K562 (cell line): ENCODE measurements around the gene SLC1A3. TPM values are rescaled to one million over a fixed set of nuclear protein-coding genes. Genes with fewer than 3 reads are reported as not detected.

ENCODE experiments used
- ATAC-seq: fragments of 200-7000 bp; cut with Tn5 transposase; 3 replicates; pipeline ENCODE4 v1.9.1; 2020; ENCODE audit warnings: moderate library complexity
- BruUV-seq: library from RNA; stranded (reverse); fragments of 400-500 nt; replicated peaks from 2 replicates; lab custom pipeline; 2021; lab: Mats Ljungman, UMichigan
- CTCF ChIA-PET: fragments of 300-600 bp; formaldehyde crosslinking; extraction: SDS; loops from one replicate; lab custom pipeline; 2021; ENCODE audit warnings: low intra/inter-chr PET ratio; lab: Yijun Ruan, JAX
- POLR2A ChIA-PET: fragments of 300-600, 350-650 bp; sonication (Branson Sonifier 250); formaldehyde crosslinking; extraction: SDS; loops from one replicate; lab custom pipeline; 2021; ENCODE audit warnings: antibody characterized with exemption, inconsistent platforms; lab: Yijun Ruan, JAX
- DNase-seq, 4 experiments: peaks; one replicate each; pipeline versions ENCODE4 v3.0.0 to v3.0.0-alpha.2; 2011 to 2018; ENCODE audit warnings: low spot score in 3 of 4, mixed read lengths in 3 of 4; ENCODE audit errors: extremely low read depth in 1 of 4
- FAIRE-seq: peaks from 2 replicates; lab custom pipeline; 2011; peaks lifted over from hg19 to GRCh38; lab: Jason Lieb, UNC
- H2AFZ ChIP-seq: 2 replicates; pipeline ENCODE4 v1.6.0; 2011; ENCODE audit warnings: low read depth, low read length, control low read depth, inconsistent platforms
- H3K27ac ChIP-seq: fragments of 200-600 bp; 3 replicates; pipeline ENCODE4 v1.8.0; 2011; ENCODE audit warnings: low read depth, mild to moderate bottlenecking, control low read depth, inconsistent platforms, low read length, moderate library complexity, mixed read lengths; ENCODE audit errors: extremely low read depth
- H3K27me3 ChIP-seq, 2 experiments: fragments of 300-600 bp in 1 of 2; 2 replicates in 1 of 2; 3 replicates in 1 of 2; pipeline versions ENCODE4 v1.6.0 to v1.8.0; 2011; ENCODE audit warnings: inconsistent platforms in 2 of 2, low read length in 2 of 2, mild to moderate bottlenecking in 1 of 2, mixed read lengths in 1 of 2, moderate library complexity in 1 of 2; ENCODE audit not compliant: control insufficient read depth in 2 of 2, insufficient read depth in 2 of 2
- H3K36me3 ChIP-seq: fragments of 300-600 bp; 3 replicates; pipeline ENCODE4 v1.8.0; 2011; ENCODE audit warnings: mild to moderate bottlenecking, low read length, inconsistent platforms; ENCODE audit not compliant: control insufficient read depth, insufficient read depth
- H3K4me1 ChIP-seq, 2 experiments: fragments of 200-600 bp in 1 of 2; replicated peaks in 1 of 2; 2 replicates in 1 of 2; 3 replicates in 1 of 2; pipeline versions ENCODE4 v1.5.1 to v1.8.0; 2011; ENCODE audit warnings: inconsistent platforms in 2 of 2, low read length in 2 of 2, mild to moderate bottlenecking in 1 of 2, mixed read lengths in 1 of 2, moderate library complexity in 1 of 2; ENCODE audit not compliant: control insufficient read depth in 2 of 2, insufficient read depth in 2 of 2
- H3K4me2 ChIP-seq: 2 replicates; pipeline ENCODE4 v1.6.1; 2011; ENCODE audit warnings: low read length, control low read depth, inconsistent platforms, mixed read lengths; ENCODE audit not compliant: insufficient read depth
- H3K4me3 ChIP-seq: fragments of 200-600 bp; sonication (generic), shearing (Covaris generic); 2 replicates; pipeline ENCODE4 v1.5.1; 2016; ENCODE audit warnings: control low read depth, inconsistent platforms
- H3K79me2 ChIP-seq: fragments of 200-600 bp; 3 replicates; pipeline ENCODE4 v1.8.0; 2011; ENCODE audit warnings: low read length, inconsistent platforms; ENCODE audit not compliant: control insufficient read depth, insufficient read depth
- H3K9ac ChIP-seq, 2 experiments: 2 replicates each; pipeline versions ENCODE4 v1.6.0 to v1.6.1; 2011; ENCODE audit warnings: low read depth in 2 of 2, low read length in 2 of 2, control low read depth in 1 of 2, inconsistent platforms in 1 of 2, mild to moderate bottlenecking in 1 of 2, mixed read lengths in 1 of 2; ENCODE audit not compliant: insufficient read depth in 1 of 2
- H3K9me1 ChIP-seq: one replicate; pipeline ENCODE4 v1.6.0; 2011; ENCODE audit warnings: inconsistent platforms, mild to moderate bottlenecking, low read length, moderate library complexity; ENCODE audit not compliant: control insufficient read depth, insufficient read depth
- H3K9me3 ChIP-seq: replicated peaks from 2 replicates; pipeline ENCODE4 v1.5.1; 2011; ENCODE audit warnings: low read depth, low read length, inconsistent platforms; ENCODE audit not compliant: control insufficient read depth, insufficient read depth
- H4K20me1 ChIP-seq: replicated peaks from 2 replicates; pipeline ENCODE4 v1.6.1; 2011; ENCODE audit warnings: low read length, inconsistent platforms, mixed read lengths; ENCODE audit not compliant: control insufficient read depth, insufficient read depth
- ATF1 ChIP-seq, 2 experiments: fragments of 450-650 bp in 1 of 2; IDR thresholded peaks; 2 replicates each; pipeline ENCODE4 v1.6.1; 2016; ENCODE audit warnings: missing compliant biosample characterization in 1 of 2, missing genetic modification characterization in 1 of 2
- IFI16 ChIP-seq: fragments of 250-450 bp; sonication (Bioruptor Pico); IDR thresholded peaks from 2 replicates; pipeline ENCODE4 v2.1.2; 2022; ENCODE audit warnings: mild to moderate bottlenecking, inconsistent platforms
- LARP7 ChIP-seq: fragments of 450-650 bp; IDR thresholded peaks from 2 replicates; pipeline ENCODE4 v1.6.1; 2016
- SMAD2 ChIP-seq: fragments of 150-350 bp; IDR thresholded peaks from 2 replicates; pipeline ENCODE4 v1.6.1; 2014; ENCODE audit warnings: low read depth, mild to moderate bottlenecking, low read length
- SMARCA5 ChIP-seq: fragments of 450-650 bp; IDR thresholded peaks from 2 replicates; pipeline ENCODE4 v1.6.1; 2016
- TAL1 ChIP-seq: fragments of 450-650 bp; IDR thresholded peaks from 2 replicates; pipeline ENCODE4 v1.6.1; 2016; ENCODE audit warnings: mild to moderate bottlenecking
- YY1 ChIP-seq, 3 experiments: IDR thresholded peaks; 2 replicates each; pipeline ENCODE4 v1.6.1; 2011; ENCODE audit warnings: low read length in 2 of 3, mild to moderate bottlenecking in 2 of 3, moderate library complexity in 2 of 3, borderline replicate concordance in 1 of 3, control low read depth in 1 of 3, low read depth in 1 of 3; ENCODE audit not compliant: insufficient read depth in 3 of 3, insufficient replicate concordance in 2 of 3, control insufficient read depth in 1 of 3, insufficient read length in 1 of 3; ENCODE audit errors: extremely low read depth in 1 of 3
- ZFPM2 ChIP-seq: fragments of 250-450 bp; sonication (Bioruptor Pico); IDR thresholded peaks from 2 replicates; pipeline ENCODE4 v1.5.1; 2022; ENCODE audit warnings: mild to moderate bottlenecking
- ZNF766 ChIP-seq: fragments of 200-800 bp; sonication (Bioruptor generic); conservative IDR thresholded peaks from 2 replicates; pipeline ENCODE4 v1.6.1; 2016; ENCODE audit warnings: missing genetic modification characterization, missing compliant biosample characterization
- WGBS: fragments of 100-300 bp; shearing (Covaris generic); methylation state at CpG from one replicate; pipeline ENCODE4 v1.1.6; 2016; ENCODE audit warnings: low coverage, mixed read lengths; ENCODE audit not compliant: insufficient coverage; ENCODE audit errors: missing lambda C conversion rate; 5-methylcytosine and 5-hydroxymethylcytosine counted together
- in situ Hi-C: fragments of 300-500 bp; cut with MboI; formaldehyde crosslinking; loops from 4 replicates; pipeline ENCODE4 v1.15.0; 2018; ENCODE audit warnings: inconsistent platforms, mixed read lengths
- intact Hi-C: fragments of 100-400 bp; cut with micrococcal nuclease; formaldehyde crosslinking; loops from 2 replicates; pipeline ENCODE4 v1.14.2; 2022
- polyA plus RNA-seq, 8 experiments: library from polyadenylated mRNA; depleted of rRNA in 4 of 8; stranded (reverse) in 5 of 8; unstranded in 3 of 8; fragments of >200 nt; fragmentation: Nextera tagmentation in 2 of 8; fragmentation: Illumina TruSeq in 1 of 8; extraction: Ambion mirVana in 2 of 8; extraction: Trizol in 1 of 8; gene quantifications; 2 replicates each; pipeline versions ENCODE4 v1.2.1 to v1.2.3, GENCODE V29; 2011 to 2014; ENCODE audit warnings: inconsistent platforms in 1 of 8, missing spikeins in 1 of 8
- total RNA-seq, 7 experiments: library from RNA; depleted of rRNA in 6 of 7; stranded (reverse); fragments of >200 nt in 6 of 7; fragmentation: Illumina TruSeq in 2 of 7; extraction: Trizol in 2 of 7; gene quantifications; 2 replicates each; pipeline versions ENCODE4 v1.2.1 to v1.2.3, GENCODE V29; 2011 to 2021; ENCODE audit warnings: low replicate concordance in 1 of 7

Gene SLC1A3
- total and polyA plus RNA-seq, 9 of the 15 experiments (the other 6 are each of a cell fraction or from before 2014, with no cell fraction given), result 0.13 TPM; not detected in 8

GRCh38 chr5:36614657-36615308 is 8.4 kb downstream of the SLC1A3 start:
- H3K4me3 ChIP-seq, result no peak overlapping the region
- in situ Hi-C loops, result no loop called here
- H2AFZ ChIP-seq, result no peak overlapping the region
- FAIRE-seq (no peak), ATAC-seq (no peak), DNase-seq (no peak)
- no peaks in the 10 kb centered on the region for H3K9me1 ChIP-seq
- no peak overlapping the region for H3K27ac ChIP-seq
- CTCF ChIA-PET, result no interaction called here
- intact Hi-C loops, result no loop called here
- no peak for TF ChIP-seq ZFPM2 (CRISPR knock-in tag)
- TF ChIP-seq ZNF766, result no peak
- no peak for TF ChIP-seq IFI16 (CRISPR knock-in tag)
- TF ChIP-seq YY1 (IDR thresholded peaks at IDR 0.05; ENCODE audit: borderline replicate concordance in 1 of 3, control insufficient read depth in 1 of 3, extremely low read depth in 1 of 3, insufficient read depth in 3 of 3, insufficient read length in 1 of 3, insufficient replicate concordance in 2 of 3, low read depth in 1 of 3, low read length in 2 of 3), result no peak
- no peak for TF ChIP-seq SMAD2
- TF ChIP-seq ATF1 (CRISPR knock-in tag; IDR thresholded peaks at IDR 0.05), result no peak
- no peak for TF ChIP-seq ATF1 (tag; IDR thresholded peaks at IDR 0.05)
- TF ChIP-seq TAL1, result no peak
- no peak for TF ChIP-seq LARP7
- TF ChIP-seq SMARCA5, result no peak
- no peaks in the 10 kb centered on the region for H3K36me3 ChIP-seq
- H3K4me1 ChIP-seq, result no peaks in the 10 kb centered on the region
- 0% methylated on average over 4 of the region's 4 CpGs for WGBS
- no TSS peak for BruUV-seq
- H3K9ac ChIP-seq, result no peak overlapping the region
- POLR2A ChIA-PET, result no interaction called here
- no peaks in the 10 kb centered on the region for H4K20me1 ChIP-seq
- H3K9me3 ChIP-seq, result no peaks in the 10 kb centered on the region
- no peaks in the 10 kb centered on the region for H3K79me2 ChIP-seq
- no peak overlapping the region for H3K4me2 ChIP-seq
- peaks cover 9 to 19% of the 10 kb centered on the region in 2 experiments; a peak in 3 of 5 replicates for H3K27me3 ChIP-seq
